Breast epithelium (tissue), 4 donors: ENCODE data around the gene PRKCE. TPM values are rescaled to one million over a fixed set of nuclear protein-coding genes. Genes with fewer than 3 reads are reported as not detected.

Experiments
- DNase-seq, 2 donors: peaks; one replicate each; pipeline ENCODE4 v3.0.0-alpha.2; 2019; ENCODE audit warnings: low spot score in 2 of 2
- H3K27ac ChIP-seq, 2 donors: fragments of 200-600 bp; sonication (generic) in 1 of 2; one replicate each; pipeline ENCODE4 v1.5.1; 2016 to 2019; ENCODE audit warnings: mild to moderate bottlenecking in 1 of 2
- H3K27me3 ChIP-seq, 2 donors: fragments of 200-600 bp; sonication (generic) in 1 of 2; one replicate each; pipeline versions ENCODE4 v1.5.1 to v1.6.0; 2017 to 2019; ENCODE audit warnings: control low read depth in 1 of 2, mild to moderate bottlenecking in 1 of 2
- H3K36me3 ChIP-seq: fragments of 200-600 bp; one replicate; pipeline ENCODE4 v1.5.1; 2019
- H3K4me1 ChIP-seq, 2 donors: fragments of 200-600 bp; sonication (generic); one replicate each; pipeline ENCODE4 v1.5.1; 2016 to 2019; ENCODE audit warnings: control low read depth in 1 of 2
- H3K4me3 ChIP-seq, 3 donors: fragments of 200-600 bp; sonication (generic); 1 replicate in 2 of 3; 2 replicates in 1 of 3; pipeline ENCODE4 v1.5.1; 2016 to 2019; ENCODE audit warnings: mild to moderate bottlenecking in 3 of 3, moderate library complexity in 2 of 3
- H3K9me3 ChIP-seq, 2 donors: fragments of 200-600 bp; sonication (generic) in 1 of 2; one replicate each; pipeline ENCODE4 v1.5.1; 2016 to 2019; ENCODE audit warnings: control low read depth in 1 of 2
- POLR2A ChIP-seq: fragments of 450-650 bp; IDR thresholded peaks from one replicate; pipeline ENCODE4 v1.6.1; 2016; ENCODE audit warnings: antibody characterized with exemption, mild to moderate bottlenecking, moderate library complexity
- POLR2AphosphoS5 ChIP-seq, 3 donors: sonication (generic); formaldehyde crosslinking; IDR thresholded peaks; one replicate each; pipeline ENCODE4 v1.6.1; 2017; ENCODE audit warnings: antibody characterized with exemption in 3 of 3
- intact Hi-C: fragments of 100-400 bp; cut with DNase I; formaldehyde crosslinking; loops from one replicate; pipeline ENCODE4 v1.15.1; 2023; ENCODE audit warnings: low total_unique reads
- total RNA-seq, 3 donors: library from RNA; depleted of rRNA; stranded (reverse); fragments of >200 nt; gene quantifications; one replicate each; pipeline ENCODE4 v1.1.0, GENCODE V29; 2016
- TF ChIP-seq, protein P1 (sequence below), 3 donors: fragments of 450-650 bp; IDR thresholded peaks; one replicate each; pipeline ENCODE4 v1.5.1; 2016 to 2017; ENCODE audit warnings: antibody characterized with exemption in 3 of 3, mild to moderate bottlenecking in 3 of 3, moderate library complexity in 3 of 3

Gene PRKCE
- total RNA-seq, 3 donors from 2014 or later, result 20.6 to 34.0 (median 23.6) TPM

DNA sequence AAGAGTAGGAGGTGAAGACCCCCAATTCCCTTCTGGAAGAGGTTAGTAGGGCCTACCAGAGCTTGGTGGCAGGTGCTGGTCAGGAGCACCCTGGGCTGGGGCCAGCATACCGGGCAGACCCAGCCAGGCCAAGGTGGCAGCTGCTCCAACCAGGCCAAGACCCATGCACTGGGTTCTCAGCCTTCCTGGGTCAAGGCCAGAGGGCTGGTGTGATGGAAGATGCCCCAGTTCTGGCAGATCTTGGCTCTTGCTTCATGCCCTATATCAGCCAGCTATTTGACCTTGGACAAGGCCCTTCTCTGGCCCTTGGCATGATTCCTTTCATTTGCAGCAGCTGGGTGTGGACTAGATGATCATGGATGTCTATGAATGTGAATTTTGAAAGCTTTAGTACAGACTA, 57.7 kb downstream of the PRKCE start:
- Histone ChIP-seq H3K4me1 (peaks cover 0 to 17% of the 10 kb centered on the region in 2 donors), H3K4me3 (no peak overlapping the region), H3K36me3 (no peaks in the 10 kb centered on the region), H3K27me3 (no peaks in the 10 kb centered on the region), H3K9me3 (no peaks in the 10 kb centered on the region), H3K27ac (no peak overlapping the region)
- no peak for DNase-seq
- TF ChIP-seq POLR2AphosphoS5 (IDR thresholded peaks at IDR 0.05), result no peak
- no peak for TF ChIP-seq POLR2A
- TF ChIP-seq, protein P1, sequence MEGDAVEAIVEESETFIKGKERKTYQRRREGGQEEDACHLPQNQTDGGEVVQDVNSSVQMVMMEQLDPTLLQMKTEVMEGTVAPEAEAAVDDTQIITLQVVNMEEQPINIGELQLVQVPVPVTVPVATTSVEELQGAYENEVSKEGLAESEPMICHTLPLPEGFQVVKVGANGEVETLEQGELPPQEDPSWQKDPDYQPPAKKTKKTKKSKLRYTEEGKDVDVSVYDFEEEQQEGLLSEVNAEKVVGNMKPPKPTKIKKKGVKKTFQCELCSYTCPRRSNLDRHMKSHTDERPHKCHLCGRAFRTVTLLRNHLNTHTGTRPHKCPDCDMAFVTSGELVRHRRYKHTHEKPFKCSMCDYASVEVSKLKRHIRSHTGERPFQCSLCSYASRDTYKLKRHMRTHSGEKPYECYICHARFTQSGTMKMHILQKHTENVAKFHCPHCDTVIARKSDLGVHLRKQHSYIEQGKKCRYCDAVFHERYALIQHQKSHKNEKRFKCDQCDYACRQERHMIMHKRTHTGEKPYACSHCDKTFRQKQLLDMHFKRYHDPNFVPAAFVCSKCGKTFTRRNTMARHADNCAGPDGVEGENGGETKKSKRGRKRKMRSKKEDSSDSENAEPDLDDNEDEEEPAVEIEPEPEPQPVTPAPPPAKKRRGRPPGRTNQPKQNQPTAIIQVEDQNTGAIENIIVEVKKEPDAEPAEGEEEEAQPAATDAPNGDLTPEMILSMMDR (IDR thresholded peaks at IDR 0.05), result no peak
- intact Hi-C loops, result loop anchor here (5.0 kb wide), 1 partner anchor 858 kb away; no protein-coding TSS in a partner anchor

DNA sequence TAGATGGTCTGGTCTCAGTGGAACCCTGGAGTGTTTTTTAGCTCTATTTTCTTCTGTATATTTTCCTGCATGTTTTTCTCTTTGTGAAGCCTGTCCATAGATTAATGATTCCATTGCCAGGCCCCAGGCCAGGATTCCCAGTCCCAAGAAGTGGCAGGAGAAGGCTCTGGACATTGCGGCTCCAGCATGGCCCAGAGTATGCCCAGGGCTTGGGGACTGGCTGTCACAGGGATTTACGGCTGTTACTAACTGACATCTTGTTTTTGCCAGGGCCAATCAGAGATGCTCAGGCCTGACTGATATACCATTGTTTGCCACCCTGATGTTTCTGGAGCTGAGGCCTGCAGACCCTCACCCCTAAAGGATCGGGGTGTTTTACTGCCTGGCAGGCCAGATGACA, 59.0 kb downstream of the PRKCE start:
- H3K27ac ChIP-seq, result no peak overlapping the region
- no peaks in the 10 kb centered on the region for H3K36me3 ChIP-seq
- no peak overlapping the region for H3K4me3 ChIP-seq
- H3K27me3 ChIP-seq, result no peaks in the 10 kb centered on the region
- H3K9me3 ChIP-seq, result no peaks in the 10 kb centered on the region
- peaks cover 0 to 7% of the 10 kb centered on the region in 2 donors for H3K4me1 ChIP-seq
- TF ChIP-seq POLR2A (no peak), POLR2AphosphoS5 (IDR thresholded peaks at IDR 0.05) (no peak)
- TF ChIP-seq, protein P1 (IDR thresholded peaks at IDR 0.05), result no peak
- intact Hi-C loops, result no loop called here
- DNase-seq, result no peak

DNA sequence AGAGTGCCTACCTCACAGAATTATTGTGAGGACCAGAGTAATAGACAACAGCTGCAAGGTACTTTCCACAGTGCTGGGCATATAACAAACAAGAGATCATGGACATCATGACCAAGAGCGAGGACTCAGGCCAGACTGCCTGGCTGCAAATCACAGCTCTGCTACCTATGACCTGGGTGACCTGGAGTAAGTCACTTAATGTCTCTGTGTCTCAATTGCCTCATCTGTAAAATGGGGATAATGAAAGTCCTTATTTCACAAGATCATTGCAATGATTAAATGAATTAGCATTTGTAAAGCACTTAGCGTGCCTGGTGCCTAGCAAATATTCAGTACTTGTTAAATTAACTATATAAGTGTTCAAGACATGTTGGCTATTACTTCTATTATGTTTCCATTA, 59.7 kb downstream of the PRKCE start:
- no peaks in the 10 kb centered on the region for H3K36me3 ChIP-seq
- TF ChIP-seq POLR2A (no peak), POLR2AphosphoS5 (IDR thresholded peaks at IDR 0.05) (no peak)
- H3K27me3 ChIP-seq, result no peaks in the 10 kb centered on the region
- no peak overlapping the region for H3K4me3 ChIP-seq
- intact Hi-C loops, result no loop called here
- no peaks in the 10 kb centered on the region for H3K9me3 ChIP-seq
- peaks cover 0 to 4% of the 10 kb centered on the region in 2 donors for H3K4me1 ChIP-seq
- no peak for DNase-seq
- no peak overlapping the region for H3K27ac ChIP-seq

DNA sequence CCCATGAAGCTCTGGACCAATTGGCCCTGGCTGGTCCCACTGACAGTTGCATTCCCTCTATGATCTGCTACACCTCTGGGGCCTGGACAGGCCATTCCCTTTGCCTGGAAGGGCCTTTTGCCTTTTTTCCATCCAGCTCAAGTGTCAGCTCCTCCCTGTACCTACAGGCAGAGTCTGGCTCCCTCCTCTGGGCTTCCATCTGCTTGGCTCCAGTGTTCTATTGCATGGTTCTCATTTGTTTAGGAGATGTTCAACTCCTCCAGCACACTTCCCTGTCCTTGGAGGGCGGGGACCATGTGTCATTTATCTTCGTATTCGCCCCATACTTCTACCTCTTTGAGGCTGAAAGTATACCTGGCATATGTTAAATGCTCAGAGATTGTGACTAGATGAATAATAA, 61.1 kb downstream of the PRKCE start:
- Histone ChIP-seq H3K4me1 (no peaks in the 10 kb centered on the region), H3K9me3 (no peaks in the 10 kb centered on the region), H3K27me3 (no peaks in the 10 kb centered on the region), H3K36me3 (no peaks in the 10 kb centered on the region), H3K4me3 (no peak overlapping the region), H3K27ac (no peak overlapping the region)
- TF ChIP-seq POLR2A, result no peak
- no peak for TF ChIP-seq POLR2AphosphoS5 (IDR thresholded peaks at IDR 0.05)
- TF ChIP-seq, protein P1 (IDR thresholded peaks at IDR 0.05), result no peak
- no peak for DNase-seq
- intact Hi-C loops, result no loop called here

DNA sequence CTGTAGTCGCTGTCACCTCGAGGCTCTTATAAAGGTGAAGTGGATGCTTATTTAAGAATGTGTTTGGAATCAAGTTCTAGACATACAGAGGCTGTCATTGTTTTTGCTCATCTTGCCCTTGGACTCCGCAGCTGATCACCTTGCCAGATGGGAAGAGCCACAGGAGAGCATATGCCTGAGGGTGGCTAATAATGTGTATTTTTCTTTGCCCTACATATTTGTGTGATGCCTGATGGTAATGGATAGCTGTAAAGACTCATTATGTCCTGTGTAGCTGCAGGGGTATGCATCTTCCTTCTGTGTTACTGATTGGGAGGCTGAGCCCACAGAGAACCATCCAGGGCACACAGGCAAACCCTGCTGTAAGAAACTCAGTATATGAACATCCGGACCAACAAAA, 61.7 kb downstream of the PRKCE start:
- Histone ChIP-seq H3K36me3 (no peaks in the 10 kb centered on the region), H3K4me3 (no peak overlapping the region), H3K27ac (no peak overlapping the region), H3K4me1 (no peaks in the 10 kb centered on the region), H3K27me3 (no peaks in the 10 kb centered on the region), H3K9me3 (no peaks in the 10 kb centered on the region)
- TF ChIP-seq POLR2A (no peak), POLR2AphosphoS5 (IDR thresholded peaks at IDR 0.05) (no peak)
- TF ChIP-seq, protein P1 (IDR thresholded peaks at IDR 0.05), result no peak
- intact Hi-C loops, result no loop called here
- no peak for DNase-seq

DNA sequence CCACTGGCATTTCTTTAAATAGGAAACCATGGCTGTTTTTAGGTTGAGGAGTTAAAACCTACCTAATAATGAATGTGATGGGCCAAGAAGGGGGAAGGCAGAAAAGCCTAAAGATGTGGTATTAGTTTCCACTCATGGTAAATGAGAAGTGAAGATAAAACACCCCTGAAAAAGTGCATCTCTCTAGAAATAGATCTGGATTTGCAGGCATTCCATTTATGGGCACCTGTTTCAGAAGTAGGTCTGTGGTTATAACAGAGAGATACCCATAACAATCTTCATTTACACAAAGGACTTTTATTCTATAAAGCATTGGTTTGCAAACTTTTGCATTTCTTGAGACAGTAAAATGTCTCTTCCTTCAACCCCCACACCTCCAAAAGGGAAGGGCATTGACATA, 62.1 kb downstream of the PRKCE start:
- Histone ChIP-seq H3K27me3 (no peaks in the 10 kb centered on the region), H3K4me3 (no peak overlapping the region), H3K4me1 (no peaks in the 10 kb centered on the region), H3K9me3 (no peaks in the 10 kb centered on the region), H3K27ac (no peak overlapping the region), H3K36me3 (no peaks in the 10 kb centered on the region)
- DNase-seq, result no peak
- intact Hi-C loops, result no loop called here
- TF ChIP-seq, protein P1 (IDR thresholded peaks at IDR 0.05), result no peak
- TF ChIP-seq POLR2AphosphoS5 (IDR thresholded peaks at IDR 0.05) (no peak), POLR2A (no peak)
